GM12878 (cell line): Measurements from ENCODE around the gene SLC24A3. TPM values are rescaled to one million over a fixed set of nuclear protein-coding genes. Genes with fewer than 3 reads are reported as not detected.

Source experiments
- ATAC-seq: fragments of 200-7000 bp; cut with Tn5 transposase; 3 replicates; pipeline ENCODE4 v1.9.1; 2020; ENCODE audit warnings: mild to moderate bottlenecking, moderate library complexity
- BruUV-seq: library from RNA; stranded (reverse); fragments of 400-500 nt; replicated peaks from 2 replicates; lab custom pipeline; 2021; lab: Mats Ljungman, UMichigan
- CTCF ChIA-PET: fragments of 300-600 bp; sonication (Branson Sonifier 250); formaldehyde crosslinking; extraction: SDS; loops from one replicate; lab custom pipeline; 2021; ENCODE audit warnings: inconsistent platforms; lab: Yijun Ruan, JAX
- POLR2A ChIA-PET: fragments of 350-600 bp; formaldehyde crosslinking; extraction: SDS; loops from one replicate; lab custom pipeline; 2021; ENCODE audit warnings: inconsistent platforms; lab: Charles Lee
- RAD21 ChIA-PET: fragments of 300-600 bp; sonication (Branson Sonifier 250); formaldehyde crosslinking; loops from one replicate; lab custom pipeline; 2023; ENCODE audit warnings: antibody characterized with exemption; ENCODE audit not compliant: unreplicated experiment; lab: Charles Lee
- SMC1A ChIA-PET: fragments of 300-600 bp; sonication (Branson Sonifier 250); formaldehyde crosslinking; loops from one replicate; lab custom pipeline; 2023; ENCODE audit not compliant: unreplicated experiment, uncharacterized antibody; lab: Charles Lee
- DNase-seq: peaks from one replicate; pipeline ENCODE4 v3.0.0-alpha.2; 2011; ENCODE audit warnings: low read depth, low spot score
- FAIRE-seq: peaks from 3 replicates; lab custom pipeline; 2011; peaks lifted over from hg19 to GRCh38; lab: Jason Lieb, UNC
- H2AFZ ChIP-seq: 2 replicates; pipeline ENCODE4 v1.6.0; 2011; ENCODE audit warnings: low read depth, low read length, control low read depth; ENCODE audit not compliant: control insufficient read depth
- H3K27ac ChIP-seq: 2 replicates; pipeline ENCODE4 v1.5.1; 2011; ENCODE audit warnings: control low read depth; ENCODE audit not compliant: control insufficient read depth, insufficient read depth
- H3K27me3 ChIP-seq, 2 experiments: replicated peaks in 1 of 2; 2 replicates each; pipeline versions ENCODE4 v1.6.0 to v1.6.1; 2011; ENCODE audit warnings: low read length in 1 of 2; ENCODE audit not compliant: control insufficient read depth in 2 of 2, insufficient read depth in 2 of 2
- H3K36me3 ChIP-seq, 2 experiments: 2 replicates each; pipeline ENCODE4 v1.5.1; 2011; ENCODE audit warnings: low read length in 1 of 2; ENCODE audit not compliant: control insufficient read depth in 2 of 2, insufficient read depth in 2 of 2
- H3K4me1 ChIP-seq: 2 replicates; pipeline ENCODE4 v1.6.1; 2011; ENCODE audit warnings: mild to moderate bottlenecking, low read length, moderate library complexity, mixed read lengths; ENCODE audit not compliant: control insufficient read depth, insufficient read depth
- H3K4me2 ChIP-seq: 2 replicates; pipeline ENCODE4 v1.6.0; 2011; ENCODE audit warnings: control low read depth; ENCODE audit not compliant: control insufficient read depth, insufficient read depth
- H3K4me3 ChIP-seq: fragments of 200-600 bp; sonication (generic); 2 replicates; pipeline ENCODE4 v1.5.1; 2016
- H3K79me2 ChIP-seq: 2 replicates; pipeline ENCODE4 v1.6.0; 2011; ENCODE audit warnings: low read length; ENCODE audit not compliant: control insufficient read depth, insufficient read depth
- H3K9ac ChIP-seq: 2 replicates; pipeline ENCODE4 v1.8.0; 2011; ENCODE audit warnings: low read length, control low read depth, mixed read lengths; ENCODE audit not compliant: control insufficient read depth, insufficient read depth
- H3K9me3 ChIP-seq: replicated peaks from 3 replicates; pipeline ENCODE4 v1.5.1; 2011; ENCODE audit warnings: mild to moderate bottlenecking, low read length; ENCODE audit not compliant: control insufficient read depth, insufficient read depth
- H4K20me1 ChIP-seq: 2 replicates; pipeline ENCODE4 v1.6.0; 2011; ENCODE audit not compliant: control insufficient read depth, insufficient read depth
- EP300 ChIP-seq, 2 experiments: fragments of 150-350 bp in 1 of 2; IDR thresholded peaks; 2 replicates each; pipeline ENCODE4 v1.6.1; 2011 to 2012; ENCODE audit warnings: low read depth in 2 of 2, low read length in 2 of 2, borderline replicate concordance in 1 of 2, improper control_type of control experiment in 1 of 2, inconsistent platforms in 1 of 2; ENCODE audit not compliant: control insufficient read depth in 1 of 2
- PAX8 ChIP-seq: fragments of 450-650 bp; IDR thresholded peaks from 2 replicates; pipeline ENCODE4 v1.6.1; 2017; ENCODE audit warnings: mild to moderate bottlenecking, moderate library complexity
- PKNOX1 ChIP-seq: fragments of 450-650 bp; IDR thresholded peaks from 2 replicates; pipeline ENCODE4 v1.6.1; 2016; ENCODE audit warnings: mild to moderate bottlenecking
- RELB ChIP-seq: fragments of 450-650 bp; IDR thresholded peaks from 2 replicates; pipeline ENCODE4 v1.6.1; 2017; ENCODE audit warnings: low read depth, mild to moderate bottlenecking, moderate library complexity
- SPI1 ChIP-seq: IDR thresholded peaks from 2 replicates; pipeline ENCODE4 v1.6.1; 2011; ENCODE audit warnings: low read depth, mild to moderate bottlenecking, low read length, moderate library complexity, borderline replicate concordance; ENCODE audit not compliant: insufficient read depth
- TCF7 ChIP-seq: IDR thresholded peaks from 2 replicates; pipeline ENCODE4 v1.6.1; 2014; ENCODE audit warnings: antibody characterized with exemption, borderline replicate concordance
- WGBS: methylation state at CpG from one replicate; pipeline ENCODE4 v1.1.6; 2016; ENCODE audit warnings: low lambda C conversion rate; ENCODE audit not compliant: insufficient replicate concordance, insufficient coverage; ENCODE audit errors: missing lambda C conversion rate; 5-methylcytosine and 5-hydroxymethylcytosine counted together
- in situ Hi-C: fragments of 300-500 bp; cut with MboI; formaldehyde crosslinking; loops from 9 replicates; pipeline ENCODE4 v1.14.3; 2018; ENCODE audit warnings: mixed read lengths
- intact Hi-C: fragments of 100-400 bp; cut with micrococcal nuclease; formaldehyde crosslinking; loops from one replicate; pipeline ENCODE4 v1.14.2; 2022; ENCODE audit not compliant: unreplicated experiment
- polyA plus RNA-seq, 11 experiments: library from polyadenylated mRNA; depleted of rRNA in 4 of 11; unstranded in 6 of 11; stranded (reverse) in 5 of 11; fragments of >200 nt; fragmentation: Nextera tagmentation in 4 of 11; fragmentation: Illumina TruSeq in 1 of 11; extraction: Ambion mirVana in 4 of 11; extraction: Trizol in 1 of 11; gene quantifications; 1 replicate in 1 of 11; 2 replicates in 10 of 11; pipeline versions ENCODE4 v1.2.1 to v1.2.3, GENCODE V29; 2011 to 2016; ENCODE audit warnings: inconsistent platforms in 2 of 11, missing spikeins in 2 of 11, low read depth in 1 of 11
- total RNA-seq, 4 experiments: library from RNA; depleted of rRNA in 3 of 4; stranded (reverse); fragments of >200 nt in 3 of 4; fragmentation: Illumina TruSeq in 1 of 4; extraction: Trizol in 1 of 4; gene quantifications; 2 replicates each; pipeline versions ENCODE4 v1.2.1 to v1.2.3, GENCODE V29; 2013 to 2021
- TF ChIP-seq, protein P1 (sequence below): fragments of 450-650 bp; IDR thresholded peaks from 2 replicates; pipeline ENCODE4 v1.6.1; 2017; ENCODE audit warnings: antibody characterized with exemption, mild to moderate bottlenecking, moderate library complexity
- TF ChIP-seq, protein P2 (sequence below): IDR thresholded peaks from 2 replicates; pipeline ENCODE4 v1.6.1; 2011; ENCODE audit warnings: low read depth, mild to moderate bottlenecking, low read length, moderate library complexity, borderline replicate concordance; ENCODE audit errors: extremely low read depth

The SLC24A3 gene
- total and polyA plus RNA-seq, 10 of the 15 experiments (the other 5 are each of a cell fraction or from before 2014, with no cell fraction given), result 0.04 TPM; not detected in 9

- H3K9ac ChIP-seq, result no peak overlapping the region
- H3K4me2 ChIP-seq, result no peak overlapping the region
- no peak for FAIRE-seq
- no TSS peak for BruUV-seq
- no peak overlapping the region for H3K27ac ChIP-seq
- no peaks in the 10 kb centered on the region for H3K9me3 ChIP-seq
- ChIA-PET CTCF (no interaction called here), SMC1A (no interaction called here), POLR2A (no interaction called here), RAD21 (no interaction called here)
- H2AFZ ChIP-seq, result no peak overlapping the region
- no peaks in the 10 kb centered on the region for H4K20me1 ChIP-seq
- H3K36me3 ChIP-seq, result no peaks in the 10 kb centered on the region
- intact Hi-C loops, result no loop called here
- TF ChIP-seq PAX8 (no peak), RELB (no peak), PKNOX1 (no peak), SPI1 (no peak), TCF7 (no peak), EP300 (IDR thresholded peaks at IDR 0.05; ENCODE audit: borderline replicate concordance in 1 of 2, control insufficient read depth in 1 of 2, low read depth in 2 of 2, low read length in 2 of 2) (no peak)
- TF ChIP-seq, protein P1, sequence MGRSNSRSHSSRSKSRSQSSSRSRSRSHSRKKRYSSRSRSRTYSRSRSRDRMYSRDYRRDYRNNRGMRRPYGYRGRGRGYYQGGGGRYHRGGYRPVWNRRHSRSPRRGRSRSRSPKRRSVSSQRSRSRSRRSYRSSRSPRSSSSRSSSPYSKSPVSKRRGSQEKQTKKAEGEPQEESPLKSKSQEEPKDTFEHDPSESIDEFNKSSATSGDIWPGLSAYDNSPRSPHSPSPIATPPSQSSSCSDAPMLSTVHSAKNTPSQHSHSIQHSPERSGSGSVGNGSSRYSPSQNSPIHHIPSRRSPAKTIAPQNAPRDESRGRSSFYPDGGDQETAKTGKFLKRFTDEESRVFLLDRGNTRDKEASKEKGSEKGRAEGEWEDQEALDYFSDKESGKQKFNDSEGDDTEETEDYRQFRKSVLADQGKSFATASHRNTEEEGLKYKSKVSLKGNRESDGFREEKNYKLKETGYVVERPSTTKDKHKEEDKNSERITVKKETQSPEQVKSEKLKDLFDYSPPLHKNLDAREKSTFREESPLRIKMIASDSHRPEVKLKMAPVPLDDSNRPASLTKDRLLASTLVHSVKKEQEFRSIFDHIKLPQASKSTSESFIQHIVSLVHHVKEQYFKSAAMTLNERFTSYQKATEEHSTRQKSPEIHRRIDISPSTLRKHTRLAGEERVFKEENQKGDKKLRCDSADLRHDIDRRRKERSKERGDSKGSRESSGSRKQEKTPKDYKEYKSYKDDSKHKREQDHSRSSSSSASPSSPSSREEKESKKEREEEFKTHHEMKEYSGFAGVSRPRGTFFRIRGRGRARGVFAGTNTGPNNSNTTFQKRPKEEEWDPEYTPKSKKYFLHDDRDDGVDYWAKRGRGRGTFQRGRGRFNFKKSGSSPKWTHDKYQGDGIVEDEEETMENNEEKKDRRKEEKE, result no peak
- TF ChIP-seq, protein P2, sequence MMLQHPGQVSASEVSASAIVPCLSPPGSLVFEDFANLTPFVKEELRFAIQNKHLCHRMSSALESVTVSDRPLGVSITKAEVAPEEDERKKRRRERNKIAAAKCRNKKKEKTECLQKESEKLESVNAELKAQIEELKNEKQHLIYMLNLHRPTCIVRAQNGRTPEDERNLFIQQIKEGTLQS, result no peak
- no peak overlapping the region for H3K4me3 ChIP-seq
- WGBS, result 4% methylated on average over 3 of the region's 3 CpGs
- no peaks in the 10 kb centered on the region; a peak in 1 of 4 replicates for H3K27me3 ChIP-seq
- ATAC-seq, result no peak
- in situ Hi-C loops, result no loop called here
- H3K4me1 ChIP-seq, result no peaks in the 10 kb centered on the region
- no peaks in the 10 kb centered on the region for H3K79me2 ChIP-seq
- no peak for DNase-seq
These were observed 155.9 kb downstream of the SLC24A3 start for GRCh38 chr20:19368351-19368750.
